ENCODE data around the gene SYTL5.

SYTL5 gene

DNA sequence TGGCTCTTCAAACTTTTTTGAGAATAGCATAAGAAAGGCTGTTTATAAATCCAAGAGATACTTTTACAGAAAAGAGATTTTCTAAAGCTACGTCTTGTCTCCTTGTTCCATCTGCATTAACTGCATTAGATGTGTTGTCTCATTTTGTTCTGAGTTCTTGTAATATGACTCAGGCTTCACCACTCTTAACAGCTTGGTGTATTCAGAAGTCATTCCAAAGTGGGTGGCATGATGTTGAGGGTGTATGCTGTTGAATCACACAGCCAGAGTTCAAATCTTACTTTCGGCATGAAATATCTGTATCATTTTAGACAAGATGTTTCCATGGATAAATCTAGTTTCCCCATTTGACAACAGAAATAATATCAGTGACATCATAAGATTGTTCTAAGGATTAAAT lies 30.1 kb downstream of the SYTL5 start:
- DNase-seq = no peak

DNA sequence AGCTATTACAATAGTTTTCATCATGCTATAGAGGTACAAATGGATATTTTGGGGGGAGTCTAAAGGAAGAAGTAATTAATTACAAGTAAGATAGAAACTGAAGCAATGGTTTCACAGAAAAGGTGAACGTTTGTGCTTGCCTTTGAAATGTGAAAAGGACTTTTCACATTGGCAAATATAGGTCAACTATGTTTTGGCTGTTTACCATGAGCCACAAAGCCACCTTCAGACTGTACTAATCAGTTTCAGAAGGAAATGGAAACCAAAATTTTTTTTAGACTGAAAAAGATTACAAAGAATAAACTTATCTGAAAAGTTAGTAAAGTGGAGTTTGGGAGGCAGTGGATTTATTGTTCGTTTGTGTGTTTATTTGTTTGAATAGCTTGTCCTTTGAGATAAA lies 32.1 kb downstream of the SYTL5 start:
- DNase-seq = no peak

DNA sequence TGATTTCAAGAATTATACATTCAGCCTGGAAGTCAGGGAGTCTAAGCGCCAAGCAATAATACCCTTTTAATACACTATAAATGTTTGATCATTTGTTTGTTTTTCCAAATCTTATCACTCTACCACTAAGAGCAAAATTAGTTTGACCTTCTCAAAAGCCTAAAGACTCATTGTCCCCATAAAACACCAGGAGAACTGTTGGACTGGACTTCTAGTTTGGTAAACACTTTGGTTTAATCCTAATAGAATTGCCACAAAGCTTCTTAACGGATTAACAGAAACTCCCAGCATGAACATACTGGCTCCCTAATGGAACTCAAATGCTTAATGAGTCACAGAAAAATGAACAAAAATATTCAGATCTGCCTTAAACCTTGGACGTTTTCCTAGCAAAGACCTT lies 34.9 kb downstream of the SYTL5 start:
- DNase-seq = no peak

DNA sequence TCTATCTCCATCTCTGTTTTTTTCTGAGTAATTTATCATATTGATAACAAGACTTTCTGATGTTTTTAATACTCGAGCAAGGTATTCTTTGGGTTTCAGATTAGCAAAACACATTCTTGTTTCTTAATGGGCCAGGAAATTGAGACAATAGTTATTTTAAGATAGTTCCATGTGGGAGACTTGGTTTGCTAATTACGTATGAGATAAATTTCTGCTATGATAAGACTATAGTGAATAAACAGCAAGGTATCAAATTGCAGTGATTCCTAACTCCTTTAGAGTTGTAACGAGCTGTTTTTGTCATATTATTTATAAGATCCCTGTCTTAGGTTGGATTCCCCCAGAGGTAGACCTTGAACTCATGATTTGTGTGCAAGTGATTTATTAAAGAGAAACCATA lies 38.3 kb downstream of the SYTL5 start:
- DNase-seq = no peak

DNA sequence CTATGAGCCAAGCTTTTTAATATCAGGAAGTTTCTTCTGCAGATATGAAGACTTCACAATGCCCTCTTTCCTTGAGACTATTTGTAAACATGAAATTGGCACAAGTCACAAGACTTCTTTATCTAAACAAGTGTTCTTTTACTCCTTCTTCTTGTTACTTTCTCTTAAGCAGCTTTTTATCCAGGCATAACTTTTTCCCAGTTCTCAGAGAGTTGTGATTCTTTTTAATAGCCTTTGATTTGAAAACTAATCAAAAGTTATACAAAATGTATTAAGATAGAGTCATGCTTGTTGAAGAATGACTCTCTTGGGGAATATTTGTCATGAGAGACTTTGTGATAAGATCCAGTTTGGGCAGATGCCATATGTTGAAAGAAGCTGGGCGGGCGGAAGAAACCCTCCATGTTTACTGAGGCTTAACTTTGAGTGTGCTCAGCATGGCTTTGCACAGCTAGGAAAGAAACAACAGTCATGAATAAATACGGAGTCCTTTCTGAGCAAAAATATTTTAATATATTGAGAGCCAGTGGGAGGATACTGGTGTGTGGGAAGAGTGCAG lies 39.3 kb downstream of the SYTL5 start:
- no peak for DNase-seq

DNA sequence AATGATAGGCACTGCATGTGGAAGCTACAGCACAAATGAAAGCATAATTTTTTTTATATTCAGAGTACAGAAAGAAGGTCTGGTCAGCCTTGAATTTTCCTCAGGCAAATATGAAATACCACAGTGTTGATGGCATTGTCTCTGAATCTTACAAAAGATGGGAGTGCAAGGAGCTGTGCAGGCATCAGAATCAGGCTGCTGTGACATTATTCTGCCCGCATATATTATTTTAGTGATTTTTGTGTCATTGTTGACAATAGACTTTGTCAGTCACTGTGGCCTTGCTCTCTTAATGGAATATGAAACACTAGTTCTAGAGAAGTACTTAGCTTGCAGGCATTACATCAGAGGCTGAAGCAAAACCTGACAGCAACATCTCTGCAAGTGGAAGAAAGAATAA lies 42.5 kb downstream of the SYTL5 start:
- DNase-seq = no peak

DNA sequence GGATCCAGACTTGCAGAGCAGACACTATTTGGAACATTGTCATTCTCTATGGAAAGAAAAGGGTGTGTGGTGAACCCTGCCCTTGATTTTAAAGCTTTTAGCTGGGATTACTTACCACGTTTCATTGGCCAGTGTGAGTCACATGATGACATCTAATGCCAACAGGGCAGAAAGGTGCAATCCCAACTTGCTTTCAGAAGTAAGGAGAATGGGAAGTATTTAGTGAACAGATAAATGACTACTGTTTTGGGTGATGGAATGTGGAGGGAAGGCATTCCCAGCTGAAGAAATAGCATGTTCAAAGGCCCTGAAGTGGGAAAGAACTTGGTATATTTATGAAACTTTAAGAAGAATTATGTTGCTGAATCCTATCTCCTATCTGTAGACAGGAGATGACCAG lies 44.5 kb downstream of the SYTL5 start:
- no peak for DNase-seq

DNA sequence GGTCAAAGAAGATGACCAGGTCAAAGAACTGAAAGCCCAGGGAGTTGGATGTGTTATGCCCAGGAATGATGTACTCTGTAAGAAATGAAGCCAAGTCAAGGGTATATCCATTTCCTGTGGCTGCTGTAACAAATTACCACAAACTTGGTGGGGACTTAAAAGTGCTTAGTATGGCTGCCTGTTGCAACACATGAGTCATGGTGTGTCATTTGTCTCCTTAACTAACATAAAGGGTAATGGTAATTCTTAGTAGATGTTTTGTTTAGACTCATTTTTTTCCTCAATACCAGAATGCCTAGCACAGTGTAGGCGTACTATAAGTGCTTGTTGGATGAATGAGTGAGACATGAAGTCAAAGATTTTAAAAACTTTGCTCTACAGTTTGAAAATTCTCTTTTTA lies 45.7 kb downstream of the SYTL5 start:
- no peak for DNase-seq

DNA sequence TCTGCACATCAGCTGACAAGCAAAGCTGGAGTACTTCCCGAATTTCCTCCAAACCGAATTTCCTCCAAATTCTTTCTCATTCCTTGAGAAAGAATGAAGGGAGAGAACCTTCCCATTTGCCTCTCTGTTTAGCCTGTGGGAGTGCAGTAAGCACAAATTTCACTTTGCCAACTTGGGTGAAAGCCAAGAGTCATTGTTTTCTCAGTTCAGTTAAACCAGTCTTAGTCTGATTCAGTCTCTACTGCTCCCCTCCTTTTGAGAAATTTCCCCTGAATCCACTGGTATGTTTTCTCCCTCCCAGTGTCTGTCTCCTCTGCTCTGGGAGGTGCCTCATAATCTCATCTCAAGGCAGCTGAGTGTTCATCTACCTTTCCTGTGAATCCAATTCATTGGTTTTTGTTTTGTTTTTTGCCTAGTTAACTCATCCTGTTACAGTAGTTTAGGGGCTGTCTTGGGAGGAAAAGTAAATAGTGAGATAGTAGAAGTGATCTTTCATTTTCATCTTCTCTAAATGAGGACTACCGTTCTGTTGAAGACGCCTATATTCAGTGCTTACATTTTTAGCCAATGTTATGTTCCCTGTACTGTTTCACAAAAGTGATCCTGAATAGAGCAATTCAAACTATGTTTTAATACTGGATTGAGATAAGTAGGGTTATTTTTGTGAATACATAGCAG lies 49.0 kb downstream of the SYTL5 start:
- DNase-seq = no peak

DNA sequence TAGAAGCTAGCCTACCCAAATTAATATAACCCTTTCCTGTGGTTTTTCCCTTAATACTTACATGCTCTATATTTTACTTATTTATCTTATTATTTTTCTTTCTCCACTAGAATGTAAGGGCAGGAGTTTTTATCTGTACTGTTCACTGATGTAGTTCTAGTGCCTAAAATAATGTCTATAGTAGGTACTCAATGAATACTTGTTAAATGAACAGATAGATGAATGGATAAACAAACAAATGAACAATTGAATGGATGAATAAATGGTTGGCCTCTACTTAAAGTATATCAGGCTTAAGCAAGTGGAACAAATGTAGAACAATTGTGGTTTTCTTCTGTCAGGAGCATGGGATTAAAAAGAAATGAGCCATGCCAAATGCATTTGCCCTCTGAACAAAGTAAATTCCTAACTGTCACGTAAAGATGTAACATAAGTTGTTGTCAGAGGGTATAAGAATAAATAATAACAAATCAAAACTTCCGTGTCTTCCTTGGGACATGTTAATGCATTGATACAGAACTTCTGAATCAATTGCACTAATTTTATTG lies 54.1 kb downstream of the SYTL5 start:
- no peak for DNase-seq

DNA sequence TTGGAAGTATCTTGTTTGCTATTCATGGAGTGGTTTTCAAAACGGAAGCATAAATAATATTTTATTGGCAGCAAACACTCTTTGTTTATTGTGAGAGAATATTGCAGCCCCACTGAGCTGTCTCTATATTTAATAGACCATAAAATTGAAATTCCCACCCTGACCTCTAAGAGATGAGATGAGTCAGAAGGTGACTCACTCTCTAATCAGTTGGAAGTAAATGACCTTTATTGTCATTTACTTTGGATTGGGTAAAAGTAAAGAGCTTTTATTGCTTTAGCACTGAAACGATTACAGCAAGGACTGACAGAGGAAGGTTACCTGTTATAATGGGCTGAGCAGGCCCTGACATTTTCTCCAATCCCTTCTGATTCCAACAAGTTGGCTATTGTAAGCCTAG lies 55.0 kb downstream of the SYTL5 start:
- DNase-seq = no peak

DNA sequence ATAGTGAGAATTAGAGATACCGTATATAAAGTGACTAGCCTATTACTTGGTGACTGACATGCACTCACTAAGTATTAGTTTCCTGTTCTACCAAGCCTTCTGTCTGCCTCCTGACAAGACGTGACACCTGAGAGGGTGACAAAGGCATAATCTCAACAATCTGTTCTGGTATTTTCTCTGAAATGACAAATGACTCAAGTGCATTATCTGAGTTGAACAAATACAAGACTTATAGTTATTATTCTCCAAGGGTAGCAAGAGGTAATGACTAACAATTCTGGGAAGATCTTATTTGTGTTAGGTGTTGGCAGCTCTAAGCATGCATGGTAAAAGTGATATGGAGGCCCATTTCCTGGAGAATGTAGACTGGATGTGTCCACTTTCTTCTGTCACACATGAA lies 60.6 kb downstream of the SYTL5 start:
- no peak for DNase-seq

DNA sequence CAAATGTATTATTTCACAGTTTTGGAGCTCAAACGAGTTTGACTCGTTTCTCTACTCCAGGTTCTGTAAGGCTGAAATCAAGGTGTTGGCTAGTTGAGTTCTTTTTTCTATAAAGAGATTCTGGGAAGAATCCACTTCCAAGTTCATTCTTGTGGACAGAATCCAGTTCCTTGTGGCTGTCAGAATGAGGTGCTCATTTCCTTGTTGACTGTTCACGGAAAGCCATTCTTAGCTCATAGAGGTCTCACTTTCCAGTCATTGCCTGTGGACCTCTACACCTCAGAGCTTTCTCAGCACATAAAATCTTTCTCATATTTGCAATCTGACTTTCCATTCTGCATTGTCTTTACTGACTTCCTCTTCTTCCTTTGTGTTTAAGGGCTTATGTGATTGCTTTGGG lies 62.9 kb downstream of the SYTL5 start:
- DNase-seq = no peak

DNA sequence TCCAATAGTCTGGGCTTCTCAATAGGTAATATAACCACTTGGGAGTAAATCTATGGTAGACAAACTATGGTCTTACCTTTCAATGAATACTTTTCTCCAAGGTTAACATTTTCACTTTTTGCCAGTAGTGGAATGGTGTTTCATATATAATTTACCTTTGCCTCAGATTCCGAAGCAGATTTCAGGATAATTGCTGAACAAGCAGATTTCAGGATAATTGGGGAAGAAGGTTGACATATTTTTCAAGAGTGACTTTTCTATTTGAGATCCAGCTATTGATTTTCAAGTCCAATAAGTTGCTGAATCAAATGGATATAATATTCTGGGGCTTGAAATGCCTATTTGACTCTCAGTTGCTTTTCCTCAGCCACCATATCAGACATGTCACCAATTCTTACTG lies 63.6 kb downstream of the SYTL5 start:
- no peak for DNase-seq

DNA sequence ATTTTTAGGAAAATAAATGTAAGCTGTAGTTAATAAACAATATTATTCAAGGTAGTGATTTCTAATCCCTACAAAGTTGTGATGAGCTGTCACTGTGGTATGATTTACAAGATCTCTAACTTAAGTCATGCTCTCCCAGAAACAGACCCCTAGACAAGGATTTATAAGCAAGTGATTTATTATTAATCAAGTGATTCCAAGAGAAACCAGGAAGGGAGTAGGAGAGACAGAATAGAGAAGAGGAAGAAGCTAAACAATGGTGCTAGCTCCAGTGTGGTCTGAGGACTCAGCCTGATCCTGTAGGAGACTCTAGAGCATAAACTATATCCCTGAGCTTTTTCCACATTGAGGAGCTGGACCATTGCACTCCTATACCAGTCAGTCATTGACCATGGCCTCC lies 73.1 kb downstream of the SYTL5 start:
- no peak for DNase-seq

DNA sequence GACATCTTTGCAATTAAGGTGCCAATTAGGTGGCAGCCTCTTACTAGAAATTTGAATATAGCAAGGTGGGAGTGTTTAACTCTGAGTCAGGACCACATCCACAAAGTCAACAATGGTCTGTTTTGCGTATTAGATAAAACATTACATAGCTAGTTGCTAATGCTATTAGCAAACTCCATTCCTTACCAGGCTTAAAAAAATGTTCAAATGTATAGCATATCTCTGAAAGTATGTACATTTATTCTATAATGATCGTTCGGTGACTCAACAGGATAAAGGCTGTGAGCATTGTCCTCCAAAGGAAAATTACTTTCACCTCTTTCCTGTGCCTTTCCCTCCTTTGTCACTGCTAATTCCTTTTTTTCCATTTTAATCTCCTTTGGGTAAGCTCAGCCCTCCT lies 74.5 kb downstream of the SYTL5 start:
- DNase-seq = no peak

DNA sequence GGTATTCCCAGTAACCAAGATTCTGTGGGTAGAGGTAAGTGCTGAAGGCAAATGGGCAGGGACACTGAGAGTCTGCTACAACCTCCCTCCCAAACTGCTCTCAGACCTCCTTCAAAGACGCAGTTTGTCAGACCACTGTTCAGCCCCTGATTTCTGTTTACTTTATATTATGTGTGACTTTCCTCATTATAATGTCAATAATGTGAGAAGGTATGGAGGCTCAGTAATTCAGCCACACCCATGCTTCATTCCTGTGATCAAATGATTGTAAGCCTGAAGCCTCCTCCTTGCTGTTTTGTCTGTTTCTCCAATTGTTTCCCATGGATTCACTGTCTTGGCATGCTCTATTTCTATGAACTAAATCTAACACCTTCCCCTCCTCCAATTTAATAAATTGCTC lies 75.6 kb downstream of the SYTL5 start:
- no peak for DNase-seq

DNA sequence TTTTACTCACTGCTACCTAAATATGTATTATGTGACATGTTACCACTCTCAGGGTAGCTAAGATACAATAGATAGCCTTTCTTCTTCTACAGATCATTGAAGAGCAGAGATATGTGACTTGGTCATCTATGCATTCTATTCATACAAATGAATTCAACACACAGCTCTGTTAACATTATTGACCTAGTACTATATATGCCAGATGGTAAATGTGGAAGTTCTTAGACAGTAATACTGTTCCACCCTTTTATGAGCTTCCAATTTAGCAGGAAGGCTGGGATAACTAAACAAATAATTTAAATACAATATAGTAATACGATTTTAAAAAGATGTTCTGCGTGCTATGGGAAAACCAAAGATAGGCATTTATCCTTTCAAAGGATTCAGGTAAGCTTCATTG lies 76.0 kb downstream of the SYTL5 start:
- DNase-seq = no peak

DNA sequence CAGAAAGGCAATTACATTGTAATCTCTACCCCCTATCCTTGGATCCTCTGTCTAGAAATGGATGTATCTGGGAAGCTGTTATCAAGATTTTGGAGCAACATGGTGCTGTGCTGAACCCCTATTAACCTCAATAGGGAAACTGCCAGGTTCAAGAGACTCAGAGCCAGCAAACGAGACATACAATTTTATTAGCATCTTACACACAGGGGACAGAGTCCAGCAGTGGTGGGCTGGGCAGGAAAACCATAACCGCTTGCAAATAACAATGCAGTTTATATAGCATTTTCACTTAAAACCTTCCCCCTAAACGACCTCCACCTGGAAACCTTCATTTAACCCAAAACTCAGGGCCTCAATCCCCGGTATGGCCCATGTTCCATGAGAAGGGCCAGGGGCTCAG lies 79.5 kb downstream of the SYTL5 start:
- DNase-seq = no peak

DNA sequence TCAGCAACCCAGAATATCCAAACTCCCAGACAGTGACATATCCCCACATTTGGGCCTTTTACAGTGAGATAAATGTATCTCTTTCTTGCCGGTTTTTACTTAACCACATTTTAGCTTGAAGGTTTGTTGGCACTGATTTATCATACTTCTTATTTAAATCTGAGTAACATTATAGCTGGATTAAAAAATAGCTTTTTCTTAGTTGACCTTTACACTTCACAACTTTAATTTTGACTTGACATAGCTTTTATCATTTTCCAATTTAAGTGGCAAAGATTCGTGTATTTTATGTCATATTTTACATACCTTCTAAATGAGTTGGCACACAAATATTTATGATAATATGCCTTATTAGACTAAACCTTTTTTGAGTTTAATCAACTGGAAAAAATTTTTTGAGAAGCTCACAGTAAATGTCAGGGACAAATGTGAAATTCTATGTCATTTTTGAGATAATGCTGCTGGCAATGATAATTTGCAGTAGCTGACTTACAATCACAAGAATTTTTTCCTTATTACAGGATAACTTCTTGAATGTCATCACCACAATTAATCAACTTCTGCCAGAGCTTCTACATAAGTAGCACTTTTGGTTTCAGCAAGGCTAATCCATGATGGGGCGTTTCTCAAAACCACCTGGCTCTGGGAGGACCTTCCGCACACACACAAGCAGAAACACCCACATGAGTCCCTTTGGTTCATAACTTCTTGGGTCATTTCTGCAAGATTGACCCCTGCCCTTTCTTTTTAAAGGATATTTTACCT lies 80.3 kb downstream of the SYTL5 start:
- no peak for DNase-seq

DNA sequence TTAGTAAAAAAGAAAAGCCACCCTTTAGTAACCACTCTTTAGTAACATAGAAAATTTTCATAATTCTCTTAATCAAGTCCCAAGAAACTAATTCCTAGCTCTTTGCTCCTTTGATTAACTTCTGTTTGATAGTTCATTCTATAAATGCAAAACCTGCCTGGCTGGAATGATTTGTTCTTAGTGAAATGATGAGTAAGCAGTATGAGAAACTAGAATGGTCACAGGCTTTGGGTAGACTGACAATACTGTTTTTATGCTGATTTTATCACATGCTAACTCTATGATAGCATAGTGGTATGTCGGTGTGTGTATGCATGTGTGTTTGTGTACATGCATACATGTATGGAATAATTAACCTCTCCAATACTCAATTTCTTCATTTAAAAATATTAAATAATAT lies 81.2 kb downstream of the SYTL5 start:
- no peak for DNase-seq

DNA sequence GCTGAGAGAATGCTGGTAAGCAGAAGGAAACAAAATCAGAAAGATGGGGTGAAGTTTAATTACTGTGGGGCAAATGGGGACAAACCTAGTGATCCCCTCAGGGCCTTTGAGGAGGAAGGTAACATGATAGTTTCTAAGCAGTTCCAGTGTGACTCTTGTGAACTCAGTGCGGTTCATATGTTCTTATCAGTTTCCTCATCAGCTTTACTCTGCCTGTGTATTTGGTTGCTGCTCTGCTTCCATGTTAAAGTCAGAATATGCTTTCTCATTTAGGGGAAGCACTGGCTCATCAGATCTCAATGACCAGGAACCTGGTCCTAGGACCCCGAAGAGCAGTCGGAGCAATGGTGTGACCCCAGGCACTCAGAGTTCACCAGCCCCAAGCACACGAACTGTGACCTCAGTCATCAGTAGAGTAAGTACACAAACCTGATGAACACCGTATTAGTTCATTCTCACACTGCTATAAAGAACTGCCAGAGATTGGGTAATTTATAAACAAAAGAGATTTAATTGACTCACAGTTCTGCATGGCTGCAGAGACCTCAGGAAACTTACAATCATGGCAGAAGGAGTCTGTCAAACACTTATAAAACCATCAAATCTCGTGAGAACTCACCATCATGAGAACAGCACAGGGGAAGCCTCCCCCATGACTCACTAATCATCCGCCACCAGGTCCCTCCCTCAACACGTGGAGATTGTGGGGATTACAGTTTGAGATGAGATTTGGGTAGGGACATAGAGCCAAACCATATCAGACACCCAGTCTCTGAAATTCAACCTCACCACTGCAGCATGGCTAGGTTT lies 83.0 kb downstream of the SYTL5 start:
- DNase-seq = no peak

DNA sequence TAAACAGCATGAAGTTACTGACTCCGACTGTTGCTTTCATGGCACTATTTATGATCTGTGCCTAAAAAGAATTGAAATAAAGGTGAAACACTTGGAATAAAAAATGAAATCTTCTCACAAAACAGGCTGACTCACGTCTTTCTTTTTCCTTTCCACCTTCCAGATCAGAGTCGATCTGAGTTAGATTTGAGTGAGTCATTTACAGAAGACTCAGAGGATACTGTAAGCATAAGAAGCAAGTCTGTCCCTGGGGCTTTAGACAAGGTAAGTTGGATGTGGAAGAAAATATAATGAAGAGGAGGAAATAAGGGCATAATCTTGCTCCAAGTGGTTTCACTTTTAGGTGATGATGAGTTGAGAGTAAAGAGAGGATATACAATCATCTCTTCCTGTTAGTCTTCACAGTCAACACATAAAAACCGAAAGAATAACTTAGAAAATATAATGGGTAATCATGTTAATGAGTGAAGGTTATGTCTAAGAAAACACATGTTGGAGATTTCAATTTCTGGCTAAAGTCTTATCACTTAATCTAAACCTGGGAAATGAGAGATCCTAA lies 89.7 kb downstream of the SYTL5 start:
- no peak for DNase-seq

Measured in GOT3 (cell line).